ENCODE measurements around the gene OSBPL5. TPM values are rescaled to one million over a fixed set of nuclear protein-coding genes. Genes with fewer than 3 reads are reported as not detected.
A peak's percentile ranks its signal among the peaks of the same experiment; 100 is the strongest.

OSBPL5 gene
- total and polyA plus RNA-seq, 2 donors from 2014 or later = 8.5 to 63.0 TPM

GRCh38 chr11:3122775-3123201 is 42.3 kb downstream of the OSBPL5 start:
- Histone ChIP-seq H3K4me1 (ENCODE audit: control insufficient read depth in 2 of 3, insufficient read depth in 2 of 3, low read depth in 1 of 3, low read length in 3 of 3) (peaks cover 0 to 4% (median 0%) of the 10 kb centered on the region in 3 donors), H3K4me3 (ENCODE audit: low read length in 3 of 3) (no peak overlapping the region), H3K27ac (ENCODE audit: low read depth in 2 of 2, low read length in 2 of 2) (no peak overlapping the region), H3K9me3 (ENCODE audit: control insufficient read depth in 2 of 3, insufficient read depth in 1 of 3, low read length in 3 of 3) (no peaks in the 10 kb centered on the region), H3K27me3 (ENCODE audit: control insufficient read depth, insufficient read depth, low read length) (no peaks in the 10 kb centered on the region), H3K36me3 (ENCODE audit: control insufficient read depth in 2 of 3, insufficient read depth in 3 of 3, low read length in 3 of 3) (peaks cover 0 to 4% (median 0%) of the 10 kb centered on the region in 3 donors), H3K9ac (ENCODE audit: low read length in 3 of 3) (no peak overlapping the region)
- FAIRE-seq (no peak), DNase-seq (peak in 2 of 5 donors; percentile 32 to 66)
- no peak for TF ChIP-seq CTCF (IDR thresholded peaks at IDR 0.05; ENCODE audit: borderline replicate concordance, extremely low read depth, insufficient read depth)
- intact Hi-C loops (cut with DNase I) = no loop called here

GRCh38 chr11:3121931-3122774 is 43.0 kb downstream of the OSBPL5 start:
- Histone ChIP-seq H3K27ac (ENCODE audit: low read depth in 2 of 2, low read length in 2 of 2) (no peak overlapping the region), H3K9me3 (ENCODE audit: control insufficient read depth in 2 of 3, insufficient read depth in 1 of 3, low read length in 3 of 3) (no peaks in the 10 kb centered on the region), H3K36me3 (ENCODE audit: control insufficient read depth in 2 of 3, insufficient read depth in 3 of 3, low read length in 3 of 3) (peaks cover 0 to 4% (median 0%) of the 10 kb centered on the region in 3 donors), H3K27me3 (ENCODE audit: control insufficient read depth, insufficient read depth, low read length) (no peaks in the 10 kb centered on the region), H3K4me3 (ENCODE audit: low read length in 3 of 3) (no peak overlapping the region), H3K4me1 (ENCODE audit: control insufficient read depth in 2 of 3, insufficient read depth in 2 of 3, low read depth in 1 of 3, low read length in 3 of 3) (peaks cover 0 to 4% (median 0%) of the 10 kb centered on the region in 3 donors), H3K9ac (ENCODE audit: low read length in 3 of 3) (no peak overlapping the region)
- intact Hi-C loops (cut with DNase I) = no loop called here
- DNase-seq (peak in 2 of 5 donors; percentile 42 to 75), FAIRE-seq (no peak)
- no peak for TF ChIP-seq CTCF (IDR thresholded peaks at IDR 0.05; ENCODE audit: borderline replicate concordance, extremely low read depth, insufficient read depth)

- H3K4me1 ChIP-seq (ENCODE audit: control insufficient read depth in 2 of 3, insufficient read depth in 2 of 3, low read depth in 1 of 3, low read length in 3 of 3) = peaks cover 0 to 2% (median 0%) of the 10 kb centered on the region in 3 donors
- H3K4me3 ChIP-seq (ENCODE audit: low read length in 3 of 3) = no peak overlapping the region
- no peak overlapping the region for H3K27ac ChIP-seq (ENCODE audit: low read depth in 2 of 2, low read length in 2 of 2)
- TF ChIP-seq CTCF (IDR thresholded peaks at IDR 0.05; ENCODE audit: borderline replicate concordance, extremely low read depth, insufficient read depth) = no peak
- no peaks in the 10 kb centered on the region for H3K27me3 ChIP-seq (ENCODE audit: control insufficient read depth, insufficient read depth, low read length)
- FAIRE-seq (no peak), DNase-seq (peak in 1 of 5 donors; percentile 58)
- no peak overlapping the region for H3K9ac ChIP-seq (ENCODE audit: low read length in 3 of 3)
- intact Hi-C loops (cut with DNase I) = no loop called here
- no peaks in the 10 kb centered on the region for H3K9me3 ChIP-seq (ENCODE audit: control insufficient read depth in 2 of 3, insufficient read depth in 1 of 3, low read length in 3 of 3)
- H3K36me3 ChIP-seq (ENCODE audit: control insufficient read depth in 2 of 3, insufficient read depth in 3 of 3, low read length in 3 of 3) = peaks cover 0 to 4% (median 0%) of the 10 kb centered on the region in 3 donors
Measured at GRCh38 chr11:3121416-3121815, 43.7 kb downstream of the OSBPL5 start.
